UCSD-AML1 (cell line): ENCODE data around the gene PSD4.

ENCODE experiments used
- DNase-seq: peaks from one replicate; lab custom pipeline; 2025; ENCODE audit not compliant: unreplicated experiment; lab: John Stamatoyannopoulos, UW

Gene PSD4

DNA sequence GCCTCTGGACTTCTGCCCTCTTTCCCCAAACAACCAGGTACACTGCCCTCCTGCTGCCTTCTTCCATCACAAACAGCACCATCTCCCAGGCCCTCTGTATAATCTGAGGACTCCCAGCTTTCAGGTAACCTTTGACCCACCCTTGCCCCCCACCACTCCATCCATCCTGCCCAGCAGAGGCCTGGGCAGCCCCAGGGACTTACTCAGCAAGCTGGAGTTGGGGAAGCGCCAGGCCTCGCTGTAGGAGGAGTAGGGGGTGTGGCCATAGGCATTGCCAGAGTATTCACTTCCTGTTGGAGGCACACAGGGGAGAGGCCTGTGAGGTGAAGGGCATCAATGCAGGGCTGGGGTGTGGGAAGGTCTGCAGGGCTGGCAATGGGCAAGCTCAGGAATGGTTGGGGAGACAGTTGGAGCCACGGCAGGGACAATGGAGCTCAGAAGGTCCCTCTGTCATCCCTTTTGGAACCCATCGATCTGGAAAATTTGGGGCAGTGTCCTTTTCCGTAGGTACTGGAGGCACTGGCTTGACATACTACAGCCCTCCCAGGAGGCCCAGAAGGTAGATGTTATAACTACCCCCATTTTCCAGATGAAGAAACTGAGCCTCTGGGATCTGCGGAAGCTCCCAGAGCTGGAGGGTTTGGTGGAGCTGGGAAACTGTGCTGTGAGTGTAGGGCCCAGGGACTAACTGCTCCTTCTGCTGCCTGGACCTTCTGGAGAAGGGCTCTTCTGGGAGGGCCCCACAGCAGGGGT, 46.3 kb downstream of the PSD4 start:
- DNase-seq = peak; percentile 73

DNA sequence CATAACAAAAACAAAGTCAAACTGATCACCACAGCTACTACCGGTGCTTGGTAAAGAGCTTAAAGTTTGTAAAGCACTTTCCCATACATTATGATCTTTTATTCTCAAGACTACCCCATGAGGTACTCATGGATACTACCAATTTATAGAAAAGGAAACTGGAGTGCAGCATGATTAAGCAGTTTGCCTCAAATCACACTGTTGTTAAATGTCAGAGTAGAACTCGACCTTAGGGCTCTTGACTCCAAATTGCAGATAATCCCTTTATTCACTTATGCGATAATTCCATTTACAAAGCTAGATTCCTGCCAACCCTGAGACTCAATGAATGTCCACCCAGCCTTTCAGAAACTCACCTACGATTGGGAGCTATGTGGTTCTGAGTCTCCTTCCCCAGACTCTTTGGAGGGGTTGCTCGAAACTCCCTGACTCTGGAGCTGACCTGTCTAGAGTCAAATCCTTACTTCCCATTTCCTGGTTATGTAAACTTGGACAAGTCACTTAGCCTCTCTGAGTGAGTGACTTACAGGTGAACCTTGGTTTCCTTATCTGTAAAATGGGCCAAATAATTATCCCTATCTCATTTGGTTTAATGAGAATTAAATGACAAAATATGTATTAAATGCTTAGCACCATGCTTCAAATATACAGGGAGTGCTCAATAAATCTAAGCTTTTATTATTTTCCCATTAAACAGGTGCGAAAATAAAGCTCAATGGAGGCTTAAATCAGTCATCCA, 47.4 kb downstream of the PSD4 start:
- DNase-seq = no peak

DNA sequence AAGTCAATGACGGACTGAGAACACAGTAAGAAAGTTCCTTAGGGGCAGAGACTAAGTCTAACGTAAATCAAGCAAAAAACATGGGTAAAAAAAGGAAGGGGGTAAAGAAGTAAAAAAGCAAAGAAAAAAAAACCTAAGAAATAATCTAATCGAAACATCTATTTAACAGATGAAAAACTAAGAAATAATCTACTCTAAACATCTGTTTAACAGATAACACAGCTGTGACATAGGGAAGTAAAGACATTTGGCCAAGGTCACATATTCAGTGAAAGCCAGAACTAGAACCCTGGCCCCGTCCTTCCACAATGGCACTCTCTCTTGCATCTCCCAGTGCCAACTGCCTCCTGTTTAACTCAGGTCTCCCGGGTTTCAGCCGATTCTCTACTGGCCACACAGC, 48.1 kb downstream of the PSD4 start:
- DNase-seq = no peak

DNA sequence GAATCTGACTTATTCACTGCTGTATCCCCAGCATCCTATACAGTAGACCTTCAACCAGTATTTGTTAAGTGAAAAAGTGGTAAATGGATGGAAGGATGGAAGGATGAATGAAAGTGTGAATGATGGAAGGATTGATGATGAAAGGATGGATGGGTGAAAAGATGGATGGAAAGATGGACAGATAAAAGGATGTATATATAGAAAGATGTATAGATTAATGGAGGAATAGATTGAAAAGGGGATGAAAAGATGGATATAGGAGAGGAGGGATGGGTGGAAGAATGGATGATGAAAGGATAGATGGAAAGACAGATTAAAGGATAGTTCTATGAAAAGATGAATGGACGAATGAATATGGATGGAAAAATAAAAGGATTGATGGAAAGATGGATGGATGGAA, 50.0 kb downstream of the PSD4 start:
- DNase-seq = no peak

DNA sequence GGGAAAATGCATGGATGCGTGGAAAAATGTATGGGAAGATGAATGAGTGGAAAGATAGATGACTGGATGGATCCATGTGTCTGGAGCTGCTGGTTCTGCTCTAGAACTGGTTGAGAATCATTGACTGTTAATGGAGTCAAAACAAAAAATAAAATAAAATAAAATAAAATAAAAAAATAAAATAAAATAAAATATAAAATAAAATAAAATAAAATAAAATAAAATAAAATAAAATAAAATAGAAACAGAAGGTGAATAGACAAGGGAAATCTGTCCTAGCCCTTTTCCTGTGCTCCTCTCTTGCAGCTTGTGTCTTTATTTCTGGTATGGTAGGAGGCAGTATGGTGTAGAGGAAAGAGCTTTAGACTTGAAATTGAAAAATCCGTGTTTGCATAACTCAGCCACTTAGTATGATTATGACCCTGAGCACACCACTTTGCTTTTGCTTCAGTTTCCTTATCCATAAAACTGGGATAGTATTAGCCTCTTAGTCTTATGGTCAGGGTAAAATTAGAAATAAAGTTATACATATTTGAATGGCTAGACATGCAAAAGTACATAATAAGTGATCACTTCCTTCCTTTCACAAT, 51.0 kb downstream of the PSD4 start:
- no peak for DNase-seq

DNA sequence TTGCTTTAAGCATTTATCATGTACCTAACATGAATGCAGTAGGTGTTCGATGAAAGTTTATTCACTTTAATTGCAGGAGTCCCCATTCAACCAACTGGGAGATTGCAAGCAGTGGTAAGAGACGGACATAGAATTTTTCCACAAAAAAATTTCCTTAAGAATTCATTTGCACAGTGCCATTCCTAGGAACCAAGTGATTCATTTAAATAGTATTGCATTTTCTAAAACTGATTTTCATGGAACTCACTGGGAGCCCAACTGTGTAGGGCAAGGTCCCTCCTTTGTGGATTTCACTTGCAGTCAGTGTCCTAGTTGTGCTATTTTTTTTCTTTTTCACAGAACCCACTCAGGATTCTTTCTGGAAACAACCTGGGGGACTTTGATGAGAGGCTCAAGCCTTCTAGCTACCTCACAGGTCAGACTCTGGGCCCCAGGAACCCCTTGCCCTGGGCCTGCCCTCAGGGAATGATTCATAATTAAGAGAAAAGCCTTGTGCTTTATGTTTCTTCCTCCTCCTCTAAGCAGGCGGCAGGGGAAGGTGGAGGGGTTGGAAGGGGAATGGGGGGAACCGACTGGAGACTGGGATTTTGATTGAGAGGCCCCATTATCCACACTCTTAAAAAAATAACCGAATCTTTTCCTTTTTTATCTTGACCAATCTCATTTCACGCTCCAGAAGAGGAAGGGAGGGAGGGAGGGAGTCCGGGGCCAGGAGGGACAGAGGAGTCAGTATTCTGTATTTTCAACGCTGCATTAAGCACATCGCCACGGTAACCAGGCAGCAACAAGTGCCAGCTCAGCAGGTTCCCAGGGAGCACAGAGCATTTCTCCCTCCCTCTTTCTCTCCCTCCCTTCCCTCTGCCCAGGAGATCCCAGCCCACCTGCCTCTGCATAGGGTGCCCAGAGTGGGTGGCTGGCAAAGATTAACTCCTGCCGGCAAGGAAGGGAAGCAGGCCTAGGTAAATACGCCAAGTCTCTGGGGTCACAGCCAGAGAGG, 51.8 kb downstream of the PSD4 start:
- DNase-seq = no peak

DNA sequence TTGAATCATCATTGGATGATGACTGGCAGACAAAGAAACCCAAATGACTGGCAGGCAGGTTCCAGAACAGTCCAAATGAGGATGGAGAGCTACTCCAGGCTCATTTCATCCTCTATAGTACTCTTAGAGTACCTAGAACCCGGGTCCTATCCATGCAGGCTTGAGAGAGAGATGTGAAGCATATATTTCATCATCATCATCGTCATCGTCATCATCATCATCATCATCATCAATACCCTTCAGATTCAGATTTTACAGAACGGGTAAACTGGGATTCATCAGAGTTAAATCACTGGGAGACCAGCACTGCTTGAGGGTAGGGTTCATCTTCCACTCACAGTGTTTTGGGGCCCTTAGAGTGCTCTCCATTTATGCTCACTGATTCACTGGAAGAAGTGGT, 52.7 kb downstream of the PSD4 start:
- no peak for DNase-seq

DNA sequence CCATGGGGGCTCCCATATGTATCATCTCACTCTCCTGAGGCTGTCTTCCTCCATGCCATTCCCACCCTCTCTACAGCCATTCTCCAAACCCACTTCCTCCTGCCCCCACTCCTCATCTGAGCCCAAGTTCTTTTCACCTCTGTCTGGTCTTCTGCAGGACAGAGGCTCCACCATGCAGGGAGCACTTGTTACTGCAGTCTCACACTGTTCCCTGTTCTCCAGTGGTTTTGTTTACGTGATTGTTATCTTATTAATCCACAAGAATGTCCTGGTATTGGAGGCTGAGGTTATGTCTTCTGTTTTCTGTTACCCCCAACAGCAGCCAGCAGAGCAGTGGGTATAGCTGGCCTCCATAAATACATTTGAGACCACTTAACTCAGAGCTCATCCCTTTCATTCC, 53.5 kb downstream of the PSD4 start:
- DNase-seq = no peak

DNA sequence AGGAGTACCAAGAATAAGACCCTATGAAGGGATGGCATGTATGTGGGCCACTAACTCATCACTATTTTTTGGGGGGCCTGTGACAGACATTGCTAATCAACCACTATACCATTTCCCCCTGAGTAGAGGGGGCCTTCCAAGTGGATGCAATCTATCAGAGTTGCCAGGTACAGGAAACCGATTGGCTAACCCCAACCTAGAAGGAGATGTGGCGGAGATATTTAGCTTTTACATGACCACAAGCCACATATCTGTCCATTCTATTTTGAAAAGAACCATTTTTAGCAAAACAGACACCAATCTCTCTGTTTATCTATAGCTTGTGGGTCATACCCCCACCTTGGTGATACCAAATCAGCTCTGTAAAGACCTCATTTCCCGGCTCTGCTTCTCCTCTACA, 53.9 kb downstream of the PSD4 start:
- DNase-seq = no peak

DNA sequence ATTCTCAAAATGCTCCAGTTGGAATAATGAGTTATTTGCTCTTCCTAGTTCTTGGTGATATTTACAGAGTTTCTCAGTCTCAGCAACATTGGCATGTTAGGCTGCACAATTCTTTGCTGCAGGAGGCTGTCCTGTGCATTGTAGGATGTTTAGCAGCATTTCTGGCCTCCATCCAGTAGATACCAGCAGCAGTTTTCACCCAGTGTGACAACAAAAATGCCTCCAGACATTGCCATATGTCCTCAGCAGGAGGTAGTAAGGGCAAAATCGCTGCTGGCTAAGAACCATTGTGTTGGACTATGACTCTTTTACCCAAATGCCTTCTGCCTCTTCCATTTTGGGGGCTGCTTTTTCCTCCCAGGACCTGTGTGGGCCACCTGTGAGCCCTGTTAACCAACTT, 54.6 kb downstream of the PSD4 start:
- DNase-seq = no peak

DNA sequence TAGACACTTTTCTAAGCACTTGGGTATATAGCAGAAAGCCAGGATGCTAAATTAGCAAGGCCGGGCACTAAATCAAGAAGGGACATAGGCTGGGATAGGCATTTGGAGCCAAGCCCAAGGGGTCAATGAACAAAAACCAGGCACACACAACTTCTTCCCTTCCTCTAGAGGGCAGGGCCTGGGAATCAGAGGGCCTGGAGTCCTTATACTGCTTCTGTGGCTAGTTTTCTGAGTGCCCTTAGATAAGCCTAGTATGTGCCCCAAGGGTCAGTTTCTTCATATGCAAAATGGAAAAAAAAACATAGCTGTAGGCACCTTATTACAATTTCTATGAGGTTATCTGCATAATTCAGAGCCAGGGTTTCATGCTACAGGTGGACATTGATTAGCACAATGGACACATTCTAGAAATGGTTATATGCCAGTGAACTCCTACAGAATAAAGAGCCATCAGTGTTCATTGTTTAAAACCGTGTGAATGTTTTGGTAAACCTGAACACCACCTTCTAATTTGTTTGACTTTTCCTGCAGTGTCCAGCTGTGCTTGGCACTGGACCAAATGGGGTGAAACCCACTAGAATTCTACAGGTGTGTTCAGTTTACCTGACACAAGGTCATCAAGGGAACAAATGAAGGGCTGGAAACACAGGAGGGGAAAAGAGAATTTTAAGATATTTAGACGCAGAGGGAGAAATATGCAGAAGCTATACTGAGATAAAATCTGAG, 55.4 kb downstream of the PSD4 start:
- no peak for DNase-seq

DNA sequence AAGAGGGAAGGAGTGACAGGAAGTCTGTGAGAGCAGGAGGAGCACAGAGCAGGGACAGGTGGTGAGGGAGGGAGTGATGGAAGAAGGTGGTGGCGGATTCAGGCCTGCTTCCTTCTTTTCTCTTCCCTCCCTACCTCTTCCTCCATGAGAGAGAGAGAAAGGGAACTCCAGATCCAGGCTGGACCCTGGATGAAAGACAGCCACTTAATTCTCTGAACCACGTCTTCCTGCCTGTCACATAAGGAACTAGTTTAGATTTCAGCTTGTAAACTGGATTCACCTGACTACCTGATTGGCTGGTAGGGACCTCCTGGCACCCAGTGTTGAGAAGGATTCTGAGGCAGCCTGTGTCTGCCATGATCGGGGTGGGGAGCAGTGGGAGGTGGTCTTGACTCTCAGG, 56.0 kb downstream of the PSD4 start:
- DNase-seq = no peak

DNA sequence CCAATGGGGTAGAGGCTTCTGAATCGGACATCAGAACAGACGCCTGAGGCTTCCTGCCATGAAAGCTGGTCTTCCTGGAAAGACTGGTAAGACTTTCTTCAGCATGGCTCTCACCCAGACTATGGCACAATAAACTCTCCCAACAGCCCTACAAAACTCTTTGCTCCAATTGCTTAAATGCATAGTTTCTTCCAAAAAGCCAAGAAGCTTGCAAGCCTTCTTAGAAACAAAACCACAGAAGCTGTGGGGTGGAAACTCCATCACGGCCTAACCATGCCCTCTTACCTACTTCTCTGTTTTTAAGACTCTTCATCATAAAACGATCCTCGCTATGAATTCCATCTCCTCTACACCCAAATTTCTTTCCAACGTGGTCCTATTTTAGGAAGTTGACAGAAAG, 56.8 kb downstream of the PSD4 start:
- DNase-seq = no peak

DNA sequence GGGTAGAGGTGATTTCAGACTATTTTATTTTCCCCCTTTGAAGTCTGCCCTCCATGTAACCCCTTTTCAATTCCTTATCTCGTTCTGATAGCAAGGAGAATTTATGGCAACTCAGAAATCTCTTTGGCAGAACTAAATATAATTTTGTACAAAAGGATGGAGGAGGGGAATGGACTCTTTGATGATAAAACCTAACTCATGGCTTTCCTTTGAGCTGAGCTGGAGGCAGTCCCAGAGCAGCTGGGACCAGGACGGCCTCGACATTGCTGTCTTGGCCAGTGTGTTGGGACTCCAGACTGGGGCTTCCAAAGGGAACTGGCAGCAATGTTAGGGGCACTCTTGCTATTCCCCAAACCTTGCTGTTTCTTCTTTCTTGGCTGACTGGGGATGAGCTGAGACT, 57.3 kb downstream of the PSD4 start:
- DNase-seq = no peak

DNA sequence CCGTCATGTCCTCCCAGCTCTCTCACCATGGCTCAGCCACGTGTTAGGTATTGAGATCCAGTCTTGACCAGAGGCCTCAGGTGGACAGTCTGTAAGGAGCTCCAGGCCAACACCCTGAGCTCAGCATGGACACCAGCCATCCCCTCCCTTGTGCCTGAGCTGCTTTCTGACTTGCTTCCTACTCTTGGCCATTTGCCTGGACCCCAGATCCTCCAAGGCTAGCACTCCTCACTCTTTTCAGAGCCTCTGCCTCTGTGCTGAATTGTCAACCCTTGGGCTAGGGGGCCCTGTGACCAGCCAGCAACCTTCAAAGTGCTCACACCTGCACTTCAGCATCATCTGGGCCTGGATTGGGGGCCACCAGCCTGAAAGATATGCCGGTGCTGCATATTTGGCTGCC, 58.4 kb downstream of the PSD4 start:
- no peak for DNase-seq

DNA sequence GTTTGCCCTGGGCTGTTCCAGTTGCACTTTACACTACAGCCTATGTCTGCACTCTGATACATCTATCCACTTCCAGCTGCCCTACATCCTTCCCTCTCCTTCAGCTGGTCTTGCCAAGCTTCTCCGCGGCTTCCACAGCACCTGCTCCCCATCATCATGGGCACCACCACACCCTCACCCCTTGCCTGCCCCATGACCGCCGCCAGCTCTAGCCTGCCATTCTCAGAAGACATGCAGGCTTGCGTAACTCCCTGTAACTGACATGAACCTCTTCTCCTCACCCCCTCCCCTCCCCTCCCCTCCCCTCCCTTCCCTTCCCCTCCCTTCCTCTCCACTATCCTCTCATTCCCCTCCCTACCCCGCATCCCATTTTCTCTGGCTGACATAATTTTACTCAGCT, 59.0 kb downstream of the PSD4 start:
- no peak for DNase-seq

DNA sequence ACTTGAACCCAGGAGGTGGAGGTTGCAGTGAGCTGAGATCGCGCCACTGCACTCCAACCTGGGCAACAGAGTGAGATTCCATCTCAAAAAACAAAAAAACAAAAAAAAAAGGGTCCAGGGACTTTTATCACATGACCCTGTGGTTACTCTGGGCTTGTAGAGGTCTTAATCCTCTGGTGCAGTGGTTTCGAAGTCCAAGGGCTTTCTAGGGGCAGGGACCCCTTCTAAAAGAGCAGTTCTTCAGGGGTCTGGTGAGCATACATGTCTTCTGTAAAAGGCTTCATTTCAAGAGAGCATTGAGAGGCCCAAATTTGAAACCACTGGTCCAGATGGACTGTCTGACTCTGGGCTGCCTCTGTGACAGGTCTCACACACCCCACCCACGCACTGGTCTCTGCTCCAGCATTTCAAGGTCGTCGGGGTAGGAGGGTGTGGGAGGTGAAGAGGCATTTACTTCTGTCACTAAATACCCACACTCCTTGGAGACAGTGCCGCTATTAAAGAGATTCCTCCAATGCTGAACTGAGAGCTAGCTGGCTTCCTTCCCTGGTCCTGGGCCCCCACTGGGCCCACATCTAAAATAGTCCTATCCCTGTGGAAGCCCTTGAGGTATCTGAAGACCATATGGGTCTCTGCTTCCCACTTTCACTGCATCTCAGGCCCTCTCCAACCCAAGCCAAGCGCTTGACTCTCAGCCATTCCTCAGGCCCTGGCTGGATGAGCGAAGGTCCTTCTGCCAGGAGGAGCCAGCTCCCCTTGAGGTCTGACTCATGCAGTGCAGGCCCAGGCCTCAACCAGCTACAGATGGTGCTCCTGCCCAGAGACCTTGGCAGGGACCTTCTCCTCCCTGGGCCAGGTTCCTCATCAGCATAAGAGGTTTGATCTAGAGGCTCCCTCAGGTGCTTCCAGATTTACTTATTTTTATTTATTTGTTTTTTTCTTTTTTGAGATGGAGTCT, 60.1 kb downstream of the PSD4 start:
- peak; percentile 41 for DNase-seq

DNA sequence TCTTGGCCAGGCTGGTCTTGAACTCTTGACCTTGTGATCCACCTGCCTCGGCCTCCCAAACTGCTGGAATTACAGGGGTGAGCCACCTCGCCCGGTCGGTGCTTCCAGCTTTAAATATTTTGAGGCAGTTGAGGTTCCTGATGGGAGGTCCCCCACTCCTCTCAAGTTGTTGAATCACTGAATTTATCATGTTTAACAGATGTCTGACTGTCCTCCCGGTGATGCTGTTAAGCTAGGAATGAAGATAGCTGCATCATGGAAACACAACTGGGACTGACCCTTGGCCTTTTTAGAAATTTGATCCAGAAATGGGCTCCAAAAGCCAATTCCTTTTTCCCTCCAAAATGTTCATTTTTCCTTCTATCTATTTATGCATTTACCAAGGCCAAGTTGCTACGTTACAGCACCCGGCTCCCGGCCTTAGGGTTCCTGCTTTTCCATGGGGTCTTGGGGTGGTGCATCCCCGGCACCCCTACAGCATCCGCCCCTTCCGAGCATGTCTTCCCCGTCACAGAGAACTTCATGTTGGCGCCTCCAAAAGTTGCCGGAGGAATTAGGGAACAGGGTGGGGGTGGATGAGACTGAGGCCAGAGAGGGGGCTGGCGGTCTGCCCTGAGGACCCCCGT, 61.1 kb downstream of the PSD4 start:
- DNase-seq = no peak
